ENCODE results near the gene TNFSF11.

The TNFSF11 gene

GRCh38 chr13:42561752-42562467, 12.0 kb upstream of the TNFSF11 start:
- no peak for DNase-seq

- DNase-seq, result no peak
These were observed 6.0 kb upstream of the TNFSF11 start for GRCh38 chr13:42567906-42568305.

GRCh38 chr13:42569576-42570344, 4.2 kb upstream of the TNFSF11 start:
- no peak for DNase-seq

GRCh38 chr13:42571895-42572294, 2.1 kb upstream of the TNFSF11 start:
- DNase-seq, result no peak

GRCh38 chr13:42574435-42575311, 721 bp downstream of the TNFSF11 start:
- DNase-seq, result peak in 2 of 3 experiments; percentile 43 to 51

GRCh38 chr13:42575938-42576337, 2.0 kb downstream of the TNFSF11 start:
- DNase-seq, result no peak

- no peak for DNase-seq
These were observed 3.6 kb downstream of the TNFSF11 start for GRCh38 chr13:42577538-42577937.

GRCh38 chr13:42580644-42581043, 6.7 kb downstream of the TNFSF11 start:
- DNase-seq, result no peak

GRCh38 chr13:42581427-42581826, 7.5 kb downstream of the TNFSF11 start:
- no peak for DNase-seq

- DNase-seq, result no peak
These were observed 17.6 kb downstream of the TNFSF11 start for GRCh38 chr13:42591602-42592001.

GRCh38 chr13:42592915-42593900, 19.3 kb downstream of the TNFSF11 start:
- DNase-seq, result peak in 1 of 3 experiments; percentile 5

GRCh38 chr13:42594481-42595252, 20.7 kb downstream of the TNFSF11 start:
- peak; percentile 22 to 85 (median 80) for DNase-seq

GRCh38 chr13:42595253-42595571, 21.3 kb downstream of the TNFSF11 start:
- no peak for DNase-seq

GRCh38 chr13:42597505-42597904, 23.6 kb downstream of the TNFSF11 start:
- no peak for DNase-seq

GRCh38 chr13:42600943-42601342, 27.0 kb downstream of the TNFSF11 start:
- DNase-seq, result no peak

- DNase-seq, result no peak
These were observed 29.0 kb downstream of the TNFSF11 start for GRCh38 chr13:42602906-42603305.

GRCh38 chr13:42603571-42603970, 29.6 kb downstream of the TNFSF11 start:
- no peak for DNase-seq

- DNase-seq, result peak in 2 of 3 experiments; percentile 4 to 67
These were observed 33.6 kb downstream of the TNFSF11 start for GRCh38 chr13:42607546-42607945.

- DNase-seq, result no peak
These were observed 36.7 kb downstream of the TNFSF11 start for GRCh38 chr13:42610649-42611048.

- no peak for DNase-seq
These were observed 37.3 kb downstream of the TNFSF11 start for GRCh38 chr13:42611086-42611779.

Measured in NCI-H1417 (cell line).